SK-N-SH treated with all-trans-retinoic acid at 6 μM for 48 hours (cell line): Measurements from ENCODE around the gene GLP1R.

Experiments used
- ATAC-seq: fragments of 200-7000 bp; cut with Tn5 transposase; 3 replicates; pipeline ENCODE4 v1.9.1; 2020; ENCODE audit warnings: mild to moderate bottlenecking, moderate library complexity
- ARNTL ChIP-seq: fragments of 450-650 bp; formaldehyde crosslinking; IDR thresholded peaks from 2 replicates; pipeline ENCODE4 v1.5.0; 2020; ENCODE audit warnings: low read depth, mild to moderate bottlenecking, moderate library complexity, borderline replicate concordance
- BACH2 ChIP-seq: fragments of 250-450 bp; sonication (Bioruptor Pico); IDR thresholded peaks from 2 replicates; pipeline ENCODE4 v1.9.0; 2021; ENCODE audit warnings: mild to moderate bottlenecking, borderline replicate concordance
- CREB5 ChIP-seq: fragments of 250-450 bp; sonication (Bioruptor Pico); IDR thresholded peaks from 2 replicates; pipeline ENCODE4 v1.5.1; 2020; ENCODE audit warnings: low read depth, mild to moderate bottlenecking, moderate library complexity
- CSDC2 ChIP-seq: fragments of 250-450 bp; sonication (Bioruptor Pico); IDR thresholded peaks from 2 replicates; pipeline ENCODE4 v1.5.0; 2020; ENCODE audit warnings: mild to moderate bottlenecking, moderate library complexity
- CSRNP3 ChIP-seq: fragments of 250-450 bp; sonication (Bioruptor Pico); IDR thresholded peaks from 2 replicates; pipeline ENCODE4 v1.5.1; 2021; ENCODE audit warnings: mild to moderate bottlenecking, moderate library complexity
- ESRRG ChIP-seq: fragments of 250-450 bp; sonication (Bioruptor Pico); IDR thresholded peaks from 2 replicates; pipeline ENCODE4 v1.6.1; 2021; ENCODE audit warnings: mild to moderate bottlenecking
- GLIS3 ChIP-seq: fragments of 250-450 bp; sonication (Bioruptor Pico); IDR thresholded peaks from 2 replicates; pipeline ENCODE4 v1.5.0; 2020; ENCODE audit warnings: mild to moderate bottlenecking, moderate library complexity
- ISL1 ChIP-seq: fragments of 250-450 bp; sonication (Bioruptor Pico); IDR thresholded peaks from 2 replicates; pipeline ENCODE4 v2.1.2; 2022; ENCODE audit warnings: mild to moderate bottlenecking, moderate library complexity
- OSR1 ChIP-seq: fragments of 250-450 bp; sonication (Bioruptor Pico); IDR thresholded peaks from 2 replicates; pipeline ENCODE4 v1.8.0; 2022; ENCODE audit warnings: moderate library complexity, mild to moderate bottlenecking, inconsistent platforms
- PATZ1 ChIP-seq: fragments of 250-450 bp; sonication (Bioruptor Pico); IDR thresholded peaks from 2 replicates; pipeline ENCODE4 v1.8.0; 2020; ENCODE audit warnings: mild to moderate bottlenecking, moderate library complexity, borderline replicate concordance
- POU6F1 ChIP-seq: fragments of 250-450 bp; sonication (Bioruptor Pico); IDR thresholded peaks from 2 replicates; pipeline ENCODE4 v1.8.0; 2021; ENCODE audit warnings: low read depth, mild to moderate bottlenecking, moderate library complexity, borderline replicate concordance
- PPARA ChIP-seq: fragments of 250-450 bp; sonication (Bioruptor Pico); IDR thresholded peaks from 2 replicates; pipeline ENCODE4 v1.5.0; 2020; ENCODE audit warnings: mild to moderate bottlenecking, borderline replicate concordance
- RARB ChIP-seq: fragments of 250-450 bp; sonication (Bioruptor Pico); IDR thresholded peaks from 2 replicates; pipeline ENCODE4 v1.8.0; 2021; ENCODE audit warnings: mild to moderate bottlenecking, moderate library complexity
- SNAI2 ChIP-seq: fragments of 250-450 bp; sonication (Bioruptor Pico); IDR thresholded peaks from 2 replicates; pipeline ENCODE4 v1.5.0; 2020; ENCODE audit warnings: mild to moderate bottlenecking, moderate library complexity
- TCF4 ChIP-seq: fragments of 250-450 bp; sonication (Bioruptor Pico); IDR thresholded peaks from 2 replicates; pipeline ENCODE4 v1.8.0; 2021; ENCODE audit warnings: mild to moderate bottlenecking, moderate library complexity, borderline replicate concordance
- TOX ChIP-seq: fragments of 250-450 bp; sonication (Bioruptor Pico); IDR thresholded peaks from 2 replicates; pipeline ENCODE4 v1.8.0; 2021; ENCODE audit warnings: mild to moderate bottlenecking, moderate library complexity, borderline replicate concordance
- TSHZ2 ChIP-seq: fragments of 250-450 bp; sonication (Bioruptor Pico); IDR thresholded peaks from 2 replicates; pipeline ENCODE4 v1.5.0; 2020; ENCODE audit warnings: mild to moderate bottlenecking, moderate library complexity
- ZC3H10 ChIP-seq: fragments of 250-450 bp; sonication (Bioruptor Pico); IDR thresholded peaks from 2 replicates; pipeline ENCODE4 v1.5.1; 2021; ENCODE audit warnings: mild to moderate bottlenecking, moderate library complexity
- ZFP3 ChIP-seq: fragments of 250-450 bp; sonication (Bioruptor Pico); IDR thresholded peaks from 2 replicates; pipeline ENCODE4 v1.5.0; 2020; ENCODE audit warnings: mild to moderate bottlenecking, moderate library complexity
- ZFP30 ChIP-seq: fragments of 450-650 bp; formaldehyde crosslinking; IDR thresholded peaks from 2 replicates; pipeline ENCODE4 v1.5.0; 2022; ENCODE audit warnings: mild to moderate bottlenecking, moderate library complexity
- ZNF565 ChIP-seq: fragments of 450-650 bp; formaldehyde crosslinking; conservative IDR thresholded peaks from 2 replicates; pipeline ENCODE4 v1.5.0; 2020; ENCODE audit warnings: low read depth, mild to moderate bottlenecking, moderate library complexity
- ZNF8 ChIP-seq: fragments of 450-650 bp; formaldehyde crosslinking; IDR thresholded peaks from 2 replicates; pipeline ENCODE4 v1.5.0; 2020; ENCODE audit warnings: mild to moderate bottlenecking, moderate library complexity

Gene GLP1R

GRCh38 chr6:39056681-39057080 is 8.1 kb downstream of the GLP1R start:
- ATAC-seq = no peak
- no peak for TF ChIP-seq ZFP3
- no peak for TF ChIP-seq CREB5
- no peak for TF ChIP-seq CSDC2 (CRISPR knock-in tag)
- TF ChIP-seq ISL1 (CRISPR knock-in tag) = no peak
- no peak for TF ChIP-seq TOX

GRCh38 chr6:39057251-39058155 is 8.9 kb downstream of the GLP1R start:
- TF ChIP-seq RARB (CRISPR knock-in tag) (no peak), GLIS3 (CRISPR knock-in tag) (no peak), BACH2 (CRISPR knock-in tag) (no peak), CREB5 (no peak), CSRNP3 (no peak), POU6F1 (CRISPR knock-in tag) (no peak), ISL1 (CRISPR knock-in tag) (no peak), PPARA (CRISPR knock-in tag) (no peak), TCF4 (no peak), CSDC2 (CRISPR knock-in tag) (no peak), ARNTL (no peak), TOX (no peak), SNAI2 (CRISPR knock-in tag) (no peak), ZNF565 (CRISPR knock-in tag) (no peak), ESRRG (CRISPR knock-in tag) (no peak), ZNF8 (CRISPR knock-in tag) (no peak), ZFP30 (CRISPR knock-in tag) (no peak), ZC3H10 (no peak)
- no peak for ATAC-seq

GRCh38 chr6:39058471-39059147 is 10.0 kb downstream of the GLP1R start:
- no peak for ATAC-seq

More at GRCh38 chr6:39058471-39059147, 10.0 kb downstream of the GLP1R start:
- TF ChIP-seq BACH2 (CRISPR knock-in tag) (no peak), ZC3H10 (no peak), ZNF8 (CRISPR knock-in tag) (no peak), ARNTL (no peak), CSDC2 (CRISPR knock-in tag) (no peak), TSHZ2 (no peak), ZFP30 (CRISPR knock-in tag) (no peak), PATZ1 (CRISPR knock-in tag) (no peak), OSR1 (CRISPR knock-in tag) (no peak), TOX (no peak), RARB (CRISPR knock-in tag) (no peak), ESRRG (CRISPR knock-in tag) (no peak), ZNF565 (CRISPR knock-in tag) (no peak)
